HepG2 (cell line): ENCODE data around the gene PFDN1.

Source experiments
- CEBPB ChIP-seq: IDR thresholded peaks from 2 replicates; pipeline ENCODE4 v1.6.1; 2011; ENCODE audit warnings: low read depth, low read length, improper control_type of control experiment, borderline replicate concordance
- CTCF ChIP-seq: sonication (generic); formaldehyde crosslinking; IDR thresholded peaks from 2 replicates; pipeline ENCODE4 v1.5.0; 2020; ENCODE audit warnings: mild to moderate bottlenecking, missing genetic modification reagents, moderate library complexity
- HDAC6 ChIP-seq: fragments of 200-600 bp; sonication (generic); IDR thresholded peaks from 2 replicates; pipeline ENCODE4 v1.7.0; 2017; ENCODE audit warnings: mild to moderate bottlenecking, antibody characterized with exemption, low read length, low read depth
- PTBP1 ChIP-seq: fragments of 200-400 bp; formaldehyde crosslinking; IDR thresholded peaks from 2 replicates; pipeline ENCODE4 v1.6.1; 2018; ENCODE audit warnings: low read length, low read depth; ENCODE audit not compliant: poor library complexity, severe bottlenecking
- RFX5 ChIP-seq: IDR thresholded peaks from 2 replicates; pipeline ENCODE4 v1.6.1; 2011; ENCODE audit warnings: low read depth, low read length, improper control_type of control experiment
- SAFB2 ChIP-seq: sonication (generic); formaldehyde crosslinking; IDR thresholded peaks from 2 replicates; pipeline ENCODE4 v1.5.1; 2020; ENCODE audit warnings: missing genetic modification reagents, low read depth, mild to moderate bottlenecking, borderline replicate concordance
- ZBTB33 ChIP-seq: sonication (generic); formaldehyde crosslinking; IDR thresholded peaks from 2 replicates; pipeline ENCODE4 v1.4.0; 2020; ENCODE audit warnings: missing genetic modification reagents
- ZNF432 ChIP-seq: sonication (generic); formaldehyde crosslinking; IDR thresholded peaks from 2 replicates; pipeline ENCODE4 v1.5.0; 2020; ENCODE audit warnings: missing genetic modification reagents, mild to moderate bottlenecking, borderline replicate concordance
- ZNF512 ChIP-seq: sonication (generic); formaldehyde crosslinking; IDR thresholded peaks from 2 replicates; pipeline ENCODE4 v1.4.0; 2020; ENCODE audit warnings: mild to moderate bottlenecking, missing genetic modification reagents
- ZNF704 ChIP-seq: sonication (generic); formaldehyde crosslinking; IDR thresholded peaks from 2 replicates; pipeline ENCODE4 v1.8.1; 2023; ENCODE audit warnings: mild to moderate bottlenecking, inconsistent platforms, moderate library complexity, missing genetic modification reagents, borderline replicate concordance

- TF ChIP-seq ZNF704 (CRISPR knock-in tag), result no peak
- no peak for TF ChIP-seq SAFB2 (CRISPR knock-in tag)
- no peak for TF ChIP-seq RFX5
- TF ChIP-seq ZBTB33 (CRISPR knock-in tag), result no peak
- no peak for TF ChIP-seq PTBP1
- TF ChIP-seq CEBPB, result no peak
- TF ChIP-seq ZNF512 (CRISPR knock-in tag), result no peak
- no peak for TF ChIP-seq ZNF432
- TF ChIP-seq CTCF, result peak; percentile 70
- TF ChIP-seq HDAC6, result no peak
These were observed 48.9 kb upstream of the PFDN1 start for GRCh38 chr5:140351609-140352334.
